ENCODE measurements around the gene OLIG1.

The OLIG1 gene

GRCh38 chr21:33031152-33031911 is 38.6 kb upstream of the OLIG1 start:
- no peak for DNase-seq

GRCh38 chr21:33032434-33033047 is 37.4 kb upstream of the OLIG1 start:
- DNase-seq = no peak

GRCh38 chr21:33033094-33033951 is 36.6 kb upstream of the OLIG1 start:
- no peak for DNase-seq

GRCh38 chr21:33033961-33034413 is 36.0 kb upstream of the OLIG1 start:
- DNase-seq = no peak

GRCh38 chr21:33035147-33035546 is 34.8 kb upstream of the OLIG1 start:
- DNase-seq = no peak

- DNase-seq = no peak
These were observed 33.3 kb upstream of the OLIG1 start for GRCh38 chr21:33036430-33037162.

GRCh38 chr21:33037501-33037900 is 32.4 kb upstream of the OLIG1 start:
- DNase-seq = no peak

- no peak for DNase-seq
These were observed 30.4 kb upstream of the OLIG1 start for GRCh38 chr21:33039536-33039935.

GRCh38 chr21:33040215-33040614 is 29.7 kb upstream of the OLIG1 start:
- no peak for DNase-seq

- DNase-seq = no peak
These were observed 28.0 kb upstream of the OLIG1 start for GRCh38 chr21:33041981-33042380.

GRCh38 chr21:33042812-33043211 is 27.1 kb upstream of the OLIG1 start:
- DNase-seq = no peak

GRCh38 chr21:33046455-33046854 is 23.5 kb upstream of the OLIG1 start:
- DNase-seq = no peak

- no peak for DNase-seq
These were observed 22.7 kb upstream of the OLIG1 start for GRCh38 chr21:33047231-33047630.

GRCh38 chr21:33051925-33052324 is 18.0 kb upstream of the OLIG1 start:
- DNase-seq = no peak

- DNase-seq = no peak
These were observed 16.0 kb upstream of the OLIG1 start for GRCh38 chr21:33053951-33054350.

- DNase-seq = no peak
These were observed 13.9 kb upstream of the OLIG1 start for GRCh38 chr21:33055991-33056390.

- no peak for DNase-seq
These were observed 12.5 kb upstream of the OLIG1 start for GRCh38 chr21:33057385-33057940.

GRCh38 chr21:33058527-33058926 is 11.4 kb upstream of the OLIG1 start:
- no peak for DNase-seq

GRCh38 chr21:33058957-33059356 is 11.0 kb upstream of the OLIG1 start:
- DNase-seq = no peak

GRCh38 chr21:33059380-33059841 is 10.5 kb upstream of the OLIG1 start:
- DNase-seq = no peak

GRCh38 chr21:33061233-33061632 is 8.7 kb upstream of the OLIG1 start:
- DNase-seq = no peak

- no peak for DNase-seq
These were observed 6.5 kb upstream of the OLIG1 start for GRCh38 chr21:33063375-33063883.
